BE2C (cell line): ENCODE data around the gene SYT13.

Experiments
- DNase-seq: peaks from one replicate; pipeline ENCODE4 v3.0.0-alpha.2; 2020
- H3K27me3 ChIP-seq: fragments of 250-450 bp; sonication (Bioruptor Pico); 2 replicates; pipeline ENCODE4 v1.5.1; 2020; ENCODE audit warnings: mild to moderate bottlenecking
- H3K36me3 ChIP-seq: fragments of 250-450 bp; sonication (Bioruptor Pico); 2 replicates; pipeline ENCODE4 v1.5.1; 2020; ENCODE audit warnings: mild to moderate bottlenecking
- H3K4me1 ChIP-seq: fragments of 250-450 bp; sonication (Bioruptor Pico); 2 replicates; pipeline ENCODE4 v1.5.1; 2020
- H3K4me3 ChIP-seq: 2 replicates; pipeline ENCODE4 v1.5.1; 2011; ENCODE audit warnings: low read depth, low read length
- H3K9me3 ChIP-seq: fragments of 250-450 bp; sonication (Bioruptor Pico); 2 replicates; pipeline ENCODE4 v1.5.1; 2020
- CTCF ChIP-seq: IDR thresholded peaks from 2 replicates; pipeline ENCODE4 v1.5.1; 2012; ENCODE audit warnings: mild to moderate bottlenecking, low read depth, low read length

The SYT13 gene

GRCh38 chr11:45322111-45322705 is 36.1 kb upstream of the SYT13 start:
- H3K9me3 ChIP-seq = no peaks in the 10 kb centered on the region
- H3K4me3 ChIP-seq = no peak overlapping the region
- no peak for TF ChIP-seq CTCF
- no peak for DNase-seq
- H3K36me3 ChIP-seq = no peaks in the 10 kb centered on the region
- no peaks in the 10 kb centered on the region for H3K4me1 ChIP-seq
- no peaks in the 10 kb centered on the region for H3K27me3 ChIP-seq

- H3K27me3 ChIP-seq = no peaks in the 10 kb centered on the region
- H3K36me3 ChIP-seq = no peaks in the 10 kb centered on the region
- no peak for DNase-seq
- no peak overlapping the region for H3K4me3 ChIP-seq
- TF ChIP-seq CTCF = no peak
- H3K4me1 ChIP-seq = no peaks in the 10 kb centered on the region
- no peaks in the 10 kb centered on the region for H3K9me3 ChIP-seq
Observed at GRCh38 chr11:45321669-45322068, 35.5 kb upstream of the SYT13 start.

GRCh38 chr11:45321031-45321595 is 35.0 kb upstream of the SYT13 start:
- no peaks in the 10 kb centered on the region for H3K9me3 ChIP-seq
- no peak for DNase-seq
- no peak for TF ChIP-seq CTCF
- H3K36me3 ChIP-seq = no peaks in the 10 kb centered on the region
- H3K4me3 ChIP-seq = no peak overlapping the region
- no peaks in the 10 kb centered on the region for H3K4me1 ChIP-seq
- no peaks in the 10 kb centered on the region for H3K27me3 ChIP-seq

GRCh38 chr11:45320371-45320770 is 34.2 kb upstream of the SYT13 start:
- no peaks in the 10 kb centered on the region for H3K9me3 ChIP-seq
- no peaks in the 10 kb centered on the region for H3K27me3 ChIP-seq
- no peaks in the 10 kb centered on the region for H3K4me1 ChIP-seq
- no peaks in the 10 kb centered on the region for H3K36me3 ChIP-seq
- H3K4me3 ChIP-seq = no peak overlapping the region
- DNase-seq = no peak
- no peak for TF ChIP-seq CTCF

GRCh38 chr11:45319077-45319476 is 32.9 kb upstream of the SYT13 start:
- Histone ChIP-seq H3K4me3 (no peak overlapping the region), H3K9me3 (no peaks in the 10 kb centered on the region), H3K4me1 (no peaks in the 10 kb centered on the region), H3K36me3 (no peaks in the 10 kb centered on the region), H3K27me3 (no peaks in the 10 kb centered on the region)
- TF ChIP-seq CTCF = no peak
- no peak for DNase-seq

GRCh38 chr11:45318516-45318915 is 32.4 kb upstream of the SYT13 start:
- TF ChIP-seq CTCF = no peak
- Histone ChIP-seq H3K9me3 (no peaks in the 10 kb centered on the region), H3K4me1 (no peaks in the 10 kb centered on the region), H3K36me3 (no peaks in the 10 kb centered on the region), H3K4me3 (no peak overlapping the region), H3K27me3 (no peaks in the 10 kb centered on the region)
- DNase-seq = no peak
